ENCODE data around the gene POU4F1. TPM values are rescaled to one million over a fixed set of nuclear protein-coding genes. Genes with fewer than 3 reads are reported as not detected.

POU4F1 gene
- total RNA-seq, 4 donors from 2014 or later = not detected

DNA sequence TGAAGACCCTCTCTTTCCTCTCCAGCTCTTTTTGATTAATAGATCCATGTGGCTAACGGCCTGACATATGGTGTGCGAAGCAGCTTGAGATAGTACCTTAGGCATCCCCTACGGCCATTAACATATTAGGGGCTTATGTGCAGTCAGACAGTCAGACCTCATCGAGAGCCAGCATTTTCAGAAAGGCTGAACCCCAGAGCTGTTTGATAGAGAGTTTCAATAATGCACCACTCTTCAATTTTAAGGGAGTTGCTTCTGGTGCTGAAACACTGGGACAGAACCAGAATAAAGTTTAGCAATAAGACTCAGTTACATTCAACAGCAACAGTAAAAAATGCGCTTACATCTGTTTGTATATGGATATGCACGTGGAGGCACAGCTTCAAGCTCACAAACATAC lies 10.8 kb downstream of the POU4F1 start:
- H3K4me3 ChIP-seq = no peak overlapping the region
- TF ChIP-seq, protein P1, sequence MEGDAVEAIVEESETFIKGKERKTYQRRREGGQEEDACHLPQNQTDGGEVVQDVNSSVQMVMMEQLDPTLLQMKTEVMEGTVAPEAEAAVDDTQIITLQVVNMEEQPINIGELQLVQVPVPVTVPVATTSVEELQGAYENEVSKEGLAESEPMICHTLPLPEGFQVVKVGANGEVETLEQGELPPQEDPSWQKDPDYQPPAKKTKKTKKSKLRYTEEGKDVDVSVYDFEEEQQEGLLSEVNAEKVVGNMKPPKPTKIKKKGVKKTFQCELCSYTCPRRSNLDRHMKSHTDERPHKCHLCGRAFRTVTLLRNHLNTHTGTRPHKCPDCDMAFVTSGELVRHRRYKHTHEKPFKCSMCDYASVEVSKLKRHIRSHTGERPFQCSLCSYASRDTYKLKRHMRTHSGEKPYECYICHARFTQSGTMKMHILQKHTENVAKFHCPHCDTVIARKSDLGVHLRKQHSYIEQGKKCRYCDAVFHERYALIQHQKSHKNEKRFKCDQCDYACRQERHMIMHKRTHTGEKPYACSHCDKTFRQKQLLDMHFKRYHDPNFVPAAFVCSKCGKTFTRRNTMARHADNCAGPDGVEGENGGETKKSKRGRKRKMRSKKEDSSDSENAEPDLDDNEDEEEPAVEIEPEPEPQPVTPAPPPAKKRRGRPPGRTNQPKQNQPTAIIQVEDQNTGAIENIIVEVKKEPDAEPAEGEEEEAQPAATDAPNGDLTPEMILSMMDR (IDR thresholded peaks at IDR 0.05) = no peak
- H3K4me1 ChIP-seq = peaks cover 0 to 27% (median 9%) of the 10 kb centered on the region in 3 donors
- no peaks in the 10 kb centered on the region for H3K36me3 ChIP-seq
- H3K9me3 ChIP-seq = no peaks in the 10 kb centered on the region
- H3K27me3 ChIP-seq = peaks cover 37 to 100% (median 55%) of the 10 kb centered on the region in 4 donors
- no peak for DNase-seq
- intact Hi-C loops (cut with DNase I) = no loop called here
- H3K27ac ChIP-seq = no peak overlapping the region
- WGBS, 2 donors = 11 to 20% methylated on average over 6 of the region's 6 CpGs

DNA sequence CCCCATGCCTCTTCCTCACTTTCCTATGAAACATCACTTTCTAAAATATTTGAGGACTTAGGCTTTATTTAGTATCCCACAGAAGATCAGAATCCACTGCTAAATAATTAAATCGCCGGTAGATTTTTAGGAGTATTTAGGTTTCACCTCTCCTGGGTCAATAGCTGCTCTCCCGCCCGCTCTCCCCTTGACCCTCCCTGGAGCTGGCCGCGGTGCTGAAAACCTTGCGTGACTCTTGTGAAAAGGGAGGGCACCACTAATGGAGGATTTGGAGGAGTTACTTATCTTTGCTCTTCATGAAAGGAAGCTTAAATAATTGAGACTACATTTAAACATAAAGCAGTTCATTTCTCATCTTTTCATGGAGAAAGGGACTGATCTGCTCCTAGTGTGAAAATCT lies 14.1 kb downstream of the POU4F1 start:
- no peak overlapping the region for H3K4me3 ChIP-seq
- H3K9me3 ChIP-seq = no peaks in the 10 kb centered on the region
- no peak overlapping the region for H3K27ac ChIP-seq
- H3K4me1 ChIP-seq = peaks cover 0 to 5% (median 0%) of the 10 kb centered on the region in 3 donors
- no peak for TF ChIP-seq POLR2A (IDR thresholded peaks at IDR 0.05)
- TF ChIP-seq, protein P1 (IDR thresholded peaks at IDR 0.05) = no peak
- intact Hi-C loops (cut with DNase I) = no loop called here
- no peak for DNase-seq
- 5% methylated on average over 7 of the region's 7 CpGs for WGBS, 2 donors
- peaks cover 14 to 100% (median 33%) of the 10 kb centered on the region in 4 donors for H3K27me3 ChIP-seq
- H3K36me3 ChIP-seq = no peaks in the 10 kb centered on the region

DNA sequence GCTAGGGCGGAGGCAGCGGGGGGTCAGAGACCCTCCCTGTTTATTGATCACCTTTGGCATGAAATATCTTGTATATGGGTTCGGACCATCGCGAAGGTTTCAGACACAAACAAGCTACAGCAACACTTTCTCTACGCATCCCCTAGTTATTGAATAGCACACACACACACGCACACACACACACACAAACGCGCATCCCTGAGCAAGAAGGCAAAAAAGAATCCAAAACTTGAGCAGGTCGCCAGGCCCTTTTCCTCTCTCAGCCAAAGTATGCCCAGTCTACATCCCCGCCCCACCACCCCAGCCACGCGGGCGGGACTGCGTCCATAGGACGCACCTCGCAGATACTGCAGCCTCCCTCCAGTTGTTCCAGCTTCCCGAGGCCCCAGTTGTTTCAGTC lies 16.0 kb downstream of the POU4F1 start:
- Histone ChIP-seq H3K4me1 (no peaks in the 10 kb centered on the region), H3K27me3 (peaks cover 2 to 98% (median 16%) of the 10 kb centered on the region in 4 donors), H3K9me3 (no peaks in the 10 kb centered on the region), H3K4me3 (no peak overlapping the region), H3K27ac (no peak overlapping the region), H3K36me3 (no peaks in the 10 kb centered on the region)
- intact Hi-C loops (cut with DNase I) = no loop called here
- no peak for DNase-seq
- TF ChIP-seq, protein P1 (IDR thresholded peaks at IDR 0.05) = no peak
- TF ChIP-seq POLR2A (IDR thresholded peaks at IDR 0.05) = no peak
- 17 to 22% methylated on average over 14 to 17 of the region's 18 CpGs for WGBS, 2 donors

DNA sequence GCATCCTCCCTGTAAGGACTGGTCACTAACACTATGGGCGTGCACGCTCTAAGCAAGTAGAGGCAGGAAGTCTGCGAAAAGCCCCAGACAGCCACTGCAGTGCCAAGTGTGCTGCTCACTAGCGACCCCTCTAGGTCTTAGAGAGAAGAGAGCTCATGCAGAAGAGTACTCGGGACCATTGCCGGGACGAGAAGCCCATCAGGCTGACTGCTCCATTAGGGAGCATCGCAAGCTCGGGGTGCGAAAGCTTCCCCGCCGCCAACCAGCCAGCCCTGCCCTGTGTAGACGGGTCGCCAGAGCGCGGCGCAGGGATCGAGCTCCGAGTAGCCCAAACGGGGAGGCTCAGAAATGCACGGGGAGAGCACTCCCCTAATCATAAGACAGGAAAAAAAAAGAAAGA lies 16.6 kb downstream of the POU4F1 start:
- no peak overlapping the region for H3K4me3 ChIP-seq
- H3K27ac ChIP-seq = no peak overlapping the region
- intact Hi-C loops (cut with DNase I) = no loop called here
- 19 to 21% methylated on average over 9 to 11 of the region's 21 CpGs for WGBS, 2 donors
- H3K27me3 ChIP-seq = peaks cover 0 to 96% (median 14%) of the 10 kb centered on the region in 4 donors
- no peak for DNase-seq
- H3K36me3 ChIP-seq = no peaks in the 10 kb centered on the region
- H3K4me1 ChIP-seq = no peaks in the 10 kb centered on the region
- H3K9me3 ChIP-seq = no peaks in the 10 kb centered on the region
- TF ChIP-seq, protein P1 (IDR thresholded peaks at IDR 0.05) = no peak
- no peak for TF ChIP-seq POLR2A (IDR thresholded peaks at IDR 0.05)

DNA sequence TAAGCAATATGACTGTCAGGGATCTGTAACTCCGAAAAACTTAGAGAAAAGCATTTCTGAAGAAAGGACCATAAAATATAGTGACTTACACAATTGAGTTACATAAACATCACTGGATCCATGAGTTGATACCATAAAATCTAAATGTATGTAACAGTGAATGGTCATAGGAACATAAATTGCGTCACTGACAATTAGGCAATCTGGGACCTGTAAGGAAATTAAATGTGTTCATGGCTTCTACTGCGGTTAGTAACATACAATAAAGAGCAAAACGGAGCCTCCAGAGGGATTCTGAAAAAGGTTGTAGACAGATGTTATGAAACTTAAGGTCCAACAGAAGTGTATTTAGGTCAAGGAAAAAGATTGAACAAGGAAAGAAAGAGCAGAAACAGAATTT lies 27.1 kb downstream of the POU4F1 start:
- Histone ChIP-seq H3K4me3 (no peak overlapping the region), H3K27me3 (peaks cover 0 to 22% (median 0%) of the 10 kb centered on the region in 4 donors), H3K27ac (no peak overlapping the region), H3K36me3 (no peaks in the 10 kb centered on the region), H3K4me1 (no peaks in the 10 kb centered on the region), H3K9me3 (no peaks in the 10 kb centered on the region)
- intact Hi-C loops (cut with DNase I) = no loop called here
- TF ChIP-seq, protein P1 (IDR thresholded peaks at IDR 0.05) = no peak
- no peak for TF ChIP-seq POLR2A (IDR thresholded peaks at IDR 0.05)
- DNase-seq = no peak
- WGBS, 2 donors = 89 to 95% methylated on average over 4 of the region's 4 CpGs
